Effector memory CD8-positive, alpha-beta T cell (primary cell): ENCODE measurements around the gene SH3RF2.
"Not testable (repeated sequence)": the region's sequence is repeated elsewhere in the genome, so short reads cannot be mapped to it uniquely, and the experiment has no call there.

Source experiments
- ATAC-seq: fragments of 150-1000 bp; cut with Tn5 transposase; replicated peaks from 2 replicates; pipeline ENCODE4 v1.10.0; 2021; ENCODE audit warnings: mild to moderate bottlenecking, moderate library complexity
- DNase-seq, 3 experiments: peaks; one replicate each; pipeline ENCODE4 v3.0.0; 2021
- H3K27ac Mint-ChIP-seq, 2 donors: one replicate each; pipeline ENCODE4 v1.8.0; 2022; ENCODE audit warnings: mild to moderate bottlenecking in 2 of 2, mixed read lengths in 2 of 2, moderate library complexity in 2 of 2
- H3K27me3 Mint-ChIP-seq, 2 donors: one replicate each; pipeline ENCODE4 v1.8.0; 2022; ENCODE audit warnings: mixed read lengths in 2 of 2
- H3K36me3 Mint-ChIP-seq: one replicate; pipeline ENCODE4 v1.8.0; 2022; ENCODE audit warnings: mild to moderate bottlenecking, moderate library complexity, mixed read lengths; ENCODE audit not compliant: insufficient read depth
- H3K4me1 Mint-ChIP-seq, 2 donors: one replicate each; pipeline ENCODE4 v1.8.0; 2022; ENCODE audit warnings: low read depth in 2 of 2, mixed read lengths in 2 of 2
- H3K4me3 Mint-ChIP-seq, 2 donors: one replicate each; pipeline ENCODE4 v1.8.0; 2022; ENCODE audit warnings: mild to moderate bottlenecking in 2 of 2, mixed read lengths in 2 of 2, moderate library complexity in 2 of 2
- H3K9me3 Mint-ChIP-seq, 2 donors: one replicate each; pipeline ENCODE4 v1.8.0; 2022; ENCODE audit warnings: mixed read lengths in 2 of 2

Gene SH3RF2

GRCh38 chr5:146000072-146000471, 63.7 kb downstream of the SH3RF2 start:
- Mint-ChIP-seq H3K27me3 (no peaks in the 10 kb centered on the region), H3K4me3 (no peak overlapping the region), H3K36me3 (no peaks in the 10 kb centered on the region), H3K9me3 (no peaks in the 10 kb centered on the region), H3K27ac (no peak overlapping the region), H3K4me1 (no peaks in the 10 kb centered on the region)
- no peak for ATAC-seq
- DNase-seq: no peak

GRCh38 chr5:146001544-146002190, 65.3 kb downstream of the SH3RF2 start:
- Mint-ChIP-seq H3K36me3 (no peaks in the 10 kb centered on the region), H3K27me3 (no peaks in the 10 kb centered on the region), H3K4me3 (no peak overlapping the region), H3K9me3 (no peaks in the 10 kb centered on the region), H3K27ac (no peak overlapping the region), H3K4me1 (no peaks in the 10 kb centered on the region)
- no peak for ATAC-seq
- no peak for DNase-seq

- Mint-ChIP-seq H3K27me3 (no peaks in the 10 kb centered on the region), H3K4me1 (no peaks in the 10 kb centered on the region), H3K9me3 (no peaks in the 10 kb centered on the region), H3K27ac (no peak overlapping the region), H3K36me3 (no peaks in the 10 kb centered on the region), H3K4me3 (no peak overlapping the region)
- DNase-seq: no peak
- no peak for ATAC-seq
Measured at GRCh38 chr5:146002491-146002890, 66.1 kb downstream of the SH3RF2 start.

- no peak for DNase-seq
- Mint-ChIP-seq H3K4me1 (no peaks in the 10 kb centered on the region), H3K4me3 (no peak overlapping the region), H3K9me3 (no peaks in the 10 kb centered on the region), H3K36me3 (no peaks in the 10 kb centered on the region), H3K27me3 (no peaks in the 10 kb centered on the region), H3K27ac (no peak overlapping the region)
- no peak for ATAC-seq
Measured at GRCh38 chr5:146003852-146004251, 67.5 kb downstream of the SH3RF2 start.

GRCh38 chr5:146005264-146005663, 68.9 kb downstream of the SH3RF2 start:
- no peak for DNase-seq
- H3K4me3 Mint-ChIP-seq: no peak overlapping the region
- no peaks in the 10 kb centered on the region for H3K9me3 Mint-ChIP-seq
- H3K4me1 Mint-ChIP-seq: no peaks in the 10 kb centered on the region
- no peaks in the 10 kb centered on the region for H3K36me3 Mint-ChIP-seq
- no peak for ATAC-seq
- no peak overlapping the region for H3K27ac Mint-ChIP-seq
- H3K27me3 Mint-ChIP-seq: no peaks in the 10 kb centered on the region

GRCh38 chr5:146005723-146006122, 69.3 kb downstream of the SH3RF2 start:
- Mint-ChIP-seq H3K27ac (no peak overlapping the region), H3K27me3 (no peaks in the 10 kb centered on the region), H3K4me1 (no peaks in the 10 kb centered on the region), H3K9me3 (no peaks in the 10 kb centered on the region), H3K4me3 (no peak overlapping the region), H3K36me3 (no peaks in the 10 kb centered on the region)
- no peak for DNase-seq
- ATAC-seq: no peak

GRCh38 chr5:146006470-146007190, 70.3 kb downstream of the SH3RF2 start:
- Mint-ChIP-seq H3K27ac (no peak overlapping the region), H3K27me3 (no peaks in the 10 kb centered on the region), H3K4me3 (no peak overlapping the region), H3K4me1 (no peaks in the 10 kb centered on the region), H3K36me3 (no peaks in the 10 kb centered on the region), H3K9me3 (no peaks in the 10 kb centered on the region)
- DNase-seq: no peak
- no peak for ATAC-seq

GRCh38 chr5:146007270-146007669, 70.9 kb downstream of the SH3RF2 start:
- H3K27ac Mint-ChIP-seq: no peak overlapping the region
- no peak for DNase-seq
- ATAC-seq: no peak
- no peaks in the 10 kb centered on the region for H3K27me3 Mint-ChIP-seq
- H3K4me1 Mint-ChIP-seq: no peaks in the 10 kb centered on the region
- H3K9me3 Mint-ChIP-seq: no peaks in the 10 kb centered on the region
- H3K4me3 Mint-ChIP-seq: no peak overlapping the region
- H3K36me3 Mint-ChIP-seq: no peaks in the 10 kb centered on the region

GRCh38 chr5:146007989-146008388, 71.6 kb downstream of the SH3RF2 start:
- Mint-ChIP-seq H3K27me3 (peaks cover 0 to 3% of the 10 kb centered on the region in 2 donors), H3K4me1 (no peaks in the 10 kb centered on the region), H3K27ac (no peak overlapping the region), H3K36me3 (no peaks in the 10 kb centered on the region), H3K9me3 (no peaks in the 10 kb centered on the region), H3K4me3 (no peak overlapping the region)
- no peak for DNase-seq
- no peak for ATAC-seq

GRCh38 chr5:146009020-146009419, 72.6 kb downstream of the SH3RF2 start:
- Mint-ChIP-seq H3K27me3 (peaks cover 0 to 10% of the 10 kb centered on the region in 2 donors), H3K36me3 (no peaks in the 10 kb centered on the region), H3K4me1 (no peaks in the 10 kb centered on the region), H3K9me3 (no peaks in the 10 kb centered on the region), H3K4me3 (no peak overlapping the region), H3K27ac (no peak overlapping the region)
- ATAC-seq: no peak
- no peak for DNase-seq

GRCh38 chr5:146010447-146010846, 74.1 kb downstream of the SH3RF2 start:
- ATAC-seq, DNase-seq, H3K4me3 Mint-ChIP-seq, H3K27ac Mint-ChIP-seq, H3K4me1 Mint-ChIP-seq, H3K27me3 Mint-ChIP-seq, H3K36me3 Mint-ChIP-seq, H3K9me3 Mint-ChIP-seq: not testable (repeated sequence)

- H3K36me3 Mint-ChIP-seq: no peaks in the 10 kb centered on the region
- peaks cover 0 to 10% of the 10 kb centered on the region in 2 donors for H3K27me3 Mint-ChIP-seq
- H3K4me1 Mint-ChIP-seq: no peaks in the 10 kb centered on the region
- H3K9me3 Mint-ChIP-seq: peaks cover 0 to 3% of the 10 kb centered on the region in 2 donors
- no peak overlapping the region for H3K27ac Mint-ChIP-seq
- H3K4me3 Mint-ChIP-seq: no peak overlapping the region
- ATAC-seq (no peak), DNase-seq (no peak)
Measured at GRCh38 chr5:146013761-146014160, 77.4 kb downstream of the SH3RF2 start.

- H3K27me3 Mint-ChIP-seq: peaks cover 0 to 10% of the 10 kb centered on the region in 2 donors
- H3K9me3 Mint-ChIP-seq: peaks cover 0 to 3% of the 10 kb centered on the region in 2 donors
- no peak overlapping the region for H3K27ac Mint-ChIP-seq
- no peaks in the 10 kb centered on the region for H3K36me3 Mint-ChIP-seq
- no peak for DNase-seq
- no peaks in the 10 kb centered on the region for H3K4me1 Mint-ChIP-seq
- H3K4me3 Mint-ChIP-seq: no peak overlapping the region
- no peak for ATAC-seq
Measured at GRCh38 chr5:146015001-146015400, 78.6 kb downstream of the SH3RF2 start.

- H3K36me3 Mint-ChIP-seq: no peaks in the 10 kb centered on the region
- ATAC-seq: no peak
- H3K27me3 Mint-ChIP-seq: peaks cover 0 to 10% of the 10 kb centered on the region in 2 donors
- no peak overlapping the region for H3K4me3 Mint-ChIP-seq
- no peaks in the 10 kb centered on the region for H3K4me1 Mint-ChIP-seq
- H3K27ac Mint-ChIP-seq: no peak overlapping the region
- DNase-seq: no peak
- H3K9me3 Mint-ChIP-seq: peaks cover 0 to 3% of the 10 kb centered on the region in 2 donors
Measured at GRCh38 chr5:146016764-146017484, 80.5 kb downstream of the SH3RF2 start.
